GM13977 (cell line): ENCODE data around the gene TRMT112.

Experiments used
- DNase-seq: peaks from one replicate; pipeline ENCODE4 v3.0.0; 2012; ENCODE audit warnings: low spot score
- in situ Hi-C: fragments of 300-500 bp; cut with MboI; formaldehyde crosslinking; loops from one replicate; pipeline ENCODE4 v1.12.0; 2022; ENCODE audit warnings: low sequenced_read_pairs, low pct_unique_long_range_greater_than_20kb, mixed read lengths, inconsistent platforms; ENCODE audit not compliant: unreplicated experiment
- TF ChIP-seq, protein P1 (sequence below): IDR thresholded peaks from 2 replicates; pipeline ENCODE4 v1.5.1; 2012; ENCODE audit warnings: mild to moderate bottlenecking, control low read depth; ENCODE audit not compliant: insufficient read depth; ENCODE audit errors: extremely low read depth, missing control alignments

TRMT112 gene

DNA sequence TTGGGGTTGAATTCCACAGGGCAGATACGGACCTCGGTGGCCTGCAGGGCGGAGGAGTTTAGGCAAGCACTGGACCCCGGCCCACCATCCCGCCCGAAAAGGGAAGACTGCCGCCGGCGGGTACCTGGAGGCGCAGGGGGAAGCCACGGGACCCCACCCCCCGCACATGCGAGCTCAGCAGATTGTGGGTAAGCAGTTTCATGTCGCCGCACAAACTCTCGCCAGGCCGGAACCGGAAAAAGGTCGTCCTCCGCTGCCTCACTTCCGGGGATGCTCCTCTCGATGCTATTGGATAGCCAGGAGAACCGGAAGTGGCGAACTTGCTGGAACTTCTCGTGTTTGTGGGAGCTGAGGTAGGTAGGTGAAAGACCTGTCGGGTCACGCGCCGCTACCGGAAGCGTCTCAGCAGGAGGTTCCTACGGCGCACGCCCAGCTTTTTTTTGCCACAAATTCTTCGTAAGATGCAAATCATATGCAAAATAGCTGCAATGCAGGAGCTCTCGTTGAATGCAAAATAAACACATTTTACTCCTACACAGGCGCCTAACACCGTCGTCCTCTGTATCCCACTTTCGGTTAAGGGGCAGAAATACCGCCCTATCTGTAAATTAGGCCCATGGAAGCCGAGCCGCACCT, at the start of gene TRMT112:
Gene TRMT112 (minus strand): TSS at position 235 of the 636 bp plus-strand sequence. CDS start 33 bp downstream, at position 202.
- peak; percentile 95 for DNase-seq
- in situ Hi-C loops = no loop called here
- TF ChIP-seq, protein P1, sequence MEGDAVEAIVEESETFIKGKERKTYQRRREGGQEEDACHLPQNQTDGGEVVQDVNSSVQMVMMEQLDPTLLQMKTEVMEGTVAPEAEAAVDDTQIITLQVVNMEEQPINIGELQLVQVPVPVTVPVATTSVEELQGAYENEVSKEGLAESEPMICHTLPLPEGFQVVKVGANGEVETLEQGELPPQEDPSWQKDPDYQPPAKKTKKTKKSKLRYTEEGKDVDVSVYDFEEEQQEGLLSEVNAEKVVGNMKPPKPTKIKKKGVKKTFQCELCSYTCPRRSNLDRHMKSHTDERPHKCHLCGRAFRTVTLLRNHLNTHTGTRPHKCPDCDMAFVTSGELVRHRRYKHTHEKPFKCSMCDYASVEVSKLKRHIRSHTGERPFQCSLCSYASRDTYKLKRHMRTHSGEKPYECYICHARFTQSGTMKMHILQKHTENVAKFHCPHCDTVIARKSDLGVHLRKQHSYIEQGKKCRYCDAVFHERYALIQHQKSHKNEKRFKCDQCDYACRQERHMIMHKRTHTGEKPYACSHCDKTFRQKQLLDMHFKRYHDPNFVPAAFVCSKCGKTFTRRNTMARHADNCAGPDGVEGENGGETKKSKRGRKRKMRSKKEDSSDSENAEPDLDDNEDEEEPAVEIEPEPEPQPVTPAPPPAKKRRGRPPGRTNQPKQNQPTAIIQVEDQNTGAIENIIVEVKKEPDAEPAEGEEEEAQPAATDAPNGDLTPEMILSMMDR = no peak

GRCh38 chr11:64366751-64367150, 49.4 kb upstream of the TRMT112 start:
- no peak for DNase-seq
- in situ Hi-C loops = no loop called here
- TF ChIP-seq, protein P1 = no peak

DNA sequence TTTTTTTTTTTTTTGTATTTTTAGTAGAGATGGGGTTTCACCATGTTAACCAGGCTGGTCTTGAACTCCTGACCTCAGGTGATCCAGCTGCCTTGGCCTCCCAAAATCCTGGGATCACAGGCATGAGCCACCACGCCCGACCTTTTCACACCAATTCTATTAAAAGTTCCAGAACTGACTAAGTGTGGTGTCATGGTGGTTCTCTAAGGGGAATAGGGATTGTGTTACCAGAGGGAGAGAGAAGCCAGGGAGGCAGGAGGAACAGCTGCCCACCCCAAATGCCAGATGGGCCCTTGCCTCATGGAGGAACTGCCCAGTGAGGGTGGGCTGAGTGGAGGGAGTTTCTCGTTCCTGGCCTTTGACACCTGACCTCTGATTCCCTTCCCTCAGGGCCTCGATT, 47.6 kb upstream of the TRMT112 start:
- TF ChIP-seq, protein P1 = no peak
- no peak for DNase-seq
- in situ Hi-C loops = no loop called here

DNA sequence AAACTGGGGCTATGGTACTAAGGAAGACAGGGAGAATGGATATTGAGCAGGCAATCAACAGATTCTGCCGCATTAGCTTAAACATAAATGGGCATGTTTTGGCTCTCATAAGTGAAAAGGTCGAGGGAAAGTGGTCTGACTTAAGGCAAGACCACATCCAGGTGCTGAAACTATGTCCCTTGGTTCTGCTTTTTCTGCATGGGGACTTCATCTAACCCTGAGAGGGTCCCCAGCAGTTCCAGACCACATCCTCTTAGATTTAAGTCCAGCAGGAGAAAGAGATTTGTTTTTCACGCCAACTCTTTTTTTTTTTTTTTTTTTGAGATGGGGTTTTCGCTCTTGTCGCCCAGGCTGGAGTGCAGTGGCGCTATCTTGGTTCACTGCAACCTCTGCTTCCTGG, 47.1 kb upstream of the TRMT112 start:
- TF ChIP-seq, protein P1 = no peak
- peak; percentile 37 for DNase-seq

DNA sequence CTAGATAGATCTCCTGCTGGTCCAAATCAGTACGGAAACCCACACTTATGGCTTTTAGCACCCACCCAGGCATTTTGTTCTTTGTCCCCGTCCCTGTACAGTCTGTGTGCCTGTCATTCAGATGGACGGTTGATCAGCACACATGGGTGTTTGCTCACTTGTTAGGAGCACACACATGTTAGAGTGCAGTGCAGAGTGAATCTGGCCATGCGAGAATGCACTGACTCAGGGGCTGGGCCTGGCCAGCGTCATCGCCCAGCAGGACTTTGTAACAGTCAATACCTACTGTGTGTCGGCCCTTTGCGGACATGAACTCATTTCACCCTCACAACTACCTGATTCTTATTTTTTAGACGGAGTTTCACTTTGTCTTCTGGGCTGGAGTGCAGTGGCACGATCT, 45.0 kb upstream of the TRMT112 start:
- TF ChIP-seq, protein P1 = no peak
- DNase-seq = no peak
- in situ Hi-C loops = no loop called here

More for the DNA sequence above, 47.1 kb upstream of the TRMT112 start:
- in situ Hi-C loops = no loop called here

DNA sequence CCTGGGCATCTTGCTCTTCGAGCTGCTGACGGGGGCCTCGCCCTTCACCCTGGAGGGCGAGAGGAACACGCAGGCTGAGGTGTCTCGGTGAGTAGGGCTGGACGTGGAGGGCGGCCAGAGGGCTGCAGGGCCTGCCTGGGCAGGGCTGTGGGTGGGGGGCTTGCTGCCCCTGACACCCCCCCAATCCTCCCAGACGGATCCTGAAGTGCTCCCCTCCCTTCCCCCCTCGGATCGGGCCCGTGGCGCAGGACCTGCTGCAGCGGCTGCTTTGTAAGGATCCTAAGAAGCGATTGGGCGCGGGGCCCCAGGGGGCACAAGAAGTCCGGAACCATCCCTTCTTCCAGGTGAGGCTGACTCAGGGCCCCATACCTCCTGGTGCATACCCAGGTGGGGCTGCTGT, 44.3 kb upstream of the TRMT112 start:
- in situ Hi-C loops = no loop called here
- TF ChIP-seq, protein P1 = no peak
- DNase-seq = no peak

- in situ Hi-C loops = no loop called here
- no peak for DNase-seq
- TF ChIP-seq, protein P1 = no peak
Measured at GRCh38 chr11:64360448-64360921, 43.1 kb upstream of the TRMT112 start.
